ENCODE data around the gene PELO. TPM values are rescaled to one million over a fixed set of nuclear protein-coding genes. Genes with fewer than 3 reads are reported as not detected.

The PELO gene
- total RNA-seq, 1 experiment from 2014 or later, result 18.7 TPM

Other genes with a start within 250 kb of the PELO start
- 4.1 to 6.5 TPM (median 4.6 TPM) in 3 replicates for gene ITGA1, start within 50 bp of the PELO start, total RNA-seq (2021)
- 5.3 to 5.5 TPM (median 5.5 TPM) in 3 replicates for gene ITGA2, start 201.4 kb downstream of the PELO start, total RNA-seq (2021)